Measurements from ENCODE around the gene GJB3. TPM values are rescaled to one million over a fixed set of nuclear protein-coding genes. Genes with fewer than 3 reads are reported as not detected.
A peak's percentile ranks its signal among the peaks of the same experiment; 100 is the strongest.

Gene GJB3
- total and polyA plus RNA-seq, 2 experiments from 2014 or later, result 0.43 TPM; not detected in 1

DNA sequence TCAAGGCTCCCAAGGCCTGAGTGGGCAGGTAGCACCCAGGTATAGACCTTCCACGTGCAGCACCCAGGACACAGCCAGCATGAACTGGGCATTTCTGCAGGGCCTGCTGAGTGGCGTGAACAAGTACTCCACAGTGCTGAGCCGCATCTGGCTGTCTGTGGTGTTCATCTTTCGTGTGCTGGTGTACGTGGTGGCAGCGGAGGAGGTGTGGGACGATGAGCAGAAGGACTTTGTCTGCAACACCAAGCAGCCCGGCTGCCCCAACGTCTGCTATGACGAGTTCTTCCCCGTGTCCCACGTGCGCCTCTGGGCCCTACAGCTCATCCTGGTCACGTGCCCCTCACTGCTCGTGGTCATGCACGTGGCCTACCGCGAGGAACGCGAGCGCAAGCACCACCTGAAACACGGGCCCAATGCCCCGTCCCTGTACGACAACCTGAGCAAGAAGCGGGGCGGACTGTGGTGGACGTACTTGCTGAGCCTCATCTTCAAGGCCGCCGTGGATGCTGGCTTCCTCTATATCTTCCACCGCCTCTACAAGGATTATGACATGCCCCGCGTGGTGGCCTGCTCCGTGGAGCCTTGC, 19.7 kb upstream of the GJB3 start:
- WGBS, 2 experiments (ENCODE audit: low coverage in 1 of 2, low lambda C conversion rate in 2 of 2, missing lambda C conversion rate in 2 of 2), result 83 to 92% methylated on average over 18 to 33 of the region's 33 CpGs
- Histone ChIP-seq H3K27ac (no peak overlapping the region), H3K27me3 (replicated peaks; ENCODE audit: insufficient read depth) (0 out of 2 replicates have a peak, but pooled peaks cover 14% of the 10 kb centered on the region), H3K4me3 (no peak overlapping the region), H3K36me3 (ENCODE audit: low read depth) (no peaks in the 10 kb centered on the region), H3K4me2 (ENCODE audit: unreplicated experiment) (no peak overlapping the region), H3K9ac (no peak overlapping the region), H2AFZ (no peak overlapping the region), H3K4me1 (ENCODE audit: insufficient read depth) (peaks cover 10% of the 10 kb centered on the region), H3F3A (ENCODE audit: insufficient read depth) (no peaks in the 10 kb centered on the region), H4K20me1 (ENCODE audit: insufficient read depth) (no peaks in the 10 kb centered on the region), H3K79me2 (ENCODE audit: insufficient read depth) (no peaks in the 10 kb centered on the region), H3K9me2 (ENCODE audit: insufficient read depth) (no peaks in the 10 kb centered on the region), H3K9me3 (ENCODE audit: low read depth) (no peaks in the 10 kb centered on the region)
- no peak for DNase-seq
- TF ChIP-seq EZH2phosphoT487 (IDR thresholded peaks at IDR 0.05; ENCODE audit: insufficient read depth, low read depth), result no peak
- TF ChIP-seq EZH2 (IDR thresholded peaks at IDR 0.05; ENCODE audit: insufficient read depth, poor library complexity, severe bottlenecking), result no peak
- in situ Hi-C loops (cut with MboI), result no loop called here

DNA sequence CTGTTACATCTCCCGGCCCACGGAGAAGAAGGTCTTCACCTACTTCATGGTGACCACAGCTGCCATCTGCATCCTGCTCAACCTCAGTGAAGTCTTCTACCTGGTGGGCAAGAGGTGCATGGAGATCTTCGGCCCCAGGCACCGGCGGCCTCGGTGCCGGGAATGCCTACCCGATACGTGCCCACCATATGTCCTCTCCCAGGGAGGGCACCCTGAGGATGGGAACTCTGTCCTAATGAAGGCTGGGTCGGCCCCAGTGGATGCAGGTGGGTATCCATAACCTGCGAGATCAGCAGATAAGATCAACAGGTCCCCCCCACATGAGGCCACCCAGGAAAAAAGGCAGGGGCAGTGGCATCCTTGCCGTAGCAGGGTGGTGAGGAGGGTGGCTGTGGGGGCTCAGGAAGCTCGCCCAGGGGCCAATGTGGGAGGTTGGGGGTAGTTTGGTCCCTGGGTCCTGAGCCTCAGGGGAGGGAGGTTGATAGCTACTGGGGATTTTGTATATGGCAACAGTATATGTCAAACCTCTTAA, 19.2 kb upstream of the GJB3 start:
- Histone ChIP-seq H3F3A (ENCODE audit: insufficient read depth) (no peaks in the 10 kb centered on the region), H2AFZ (no peak overlapping the region), H3K36me3 (ENCODE audit: low read depth) (no peaks in the 10 kb centered on the region), H3K9me2 (ENCODE audit: insufficient read depth) (no peaks in the 10 kb centered on the region), H3K9me3 (ENCODE audit: low read depth) (no peaks in the 10 kb centered on the region), H4K20me1 (ENCODE audit: insufficient read depth) (no peaks in the 10 kb centered on the region), H3K79me2 (ENCODE audit: insufficient read depth) (no peaks in the 10 kb centered on the region), H3K4me3 (no peak overlapping the region), H3K9ac (no peak overlapping the region), H3K27me3 (replicated peaks; ENCODE audit: insufficient read depth) (0 out of 2 replicates have a peak, but pooled peaks cover 20% of the 10 kb centered on the region), H3K4me2 (ENCODE audit: unreplicated experiment) (no peak overlapping the region), H3K4me1 (ENCODE audit: insufficient read depth) (peaks cover 10% of the 10 kb centered on the region), H3K27ac (no peak overlapping the region)
- in situ Hi-C loops (cut with MboI), result no loop called here
- no peak for DNase-seq
- no peak for TF ChIP-seq EZH2phosphoT487 (IDR thresholded peaks at IDR 0.05; ENCODE audit: insufficient read depth, low read depth)
- WGBS, 2 experiments (ENCODE audit: low coverage in 1 of 2, low lambda C conversion rate in 2 of 2, missing lambda C conversion rate in 2 of 2), result 72 to 75% methylated on average over 13 of the region's 13 CpGs

DNA sequence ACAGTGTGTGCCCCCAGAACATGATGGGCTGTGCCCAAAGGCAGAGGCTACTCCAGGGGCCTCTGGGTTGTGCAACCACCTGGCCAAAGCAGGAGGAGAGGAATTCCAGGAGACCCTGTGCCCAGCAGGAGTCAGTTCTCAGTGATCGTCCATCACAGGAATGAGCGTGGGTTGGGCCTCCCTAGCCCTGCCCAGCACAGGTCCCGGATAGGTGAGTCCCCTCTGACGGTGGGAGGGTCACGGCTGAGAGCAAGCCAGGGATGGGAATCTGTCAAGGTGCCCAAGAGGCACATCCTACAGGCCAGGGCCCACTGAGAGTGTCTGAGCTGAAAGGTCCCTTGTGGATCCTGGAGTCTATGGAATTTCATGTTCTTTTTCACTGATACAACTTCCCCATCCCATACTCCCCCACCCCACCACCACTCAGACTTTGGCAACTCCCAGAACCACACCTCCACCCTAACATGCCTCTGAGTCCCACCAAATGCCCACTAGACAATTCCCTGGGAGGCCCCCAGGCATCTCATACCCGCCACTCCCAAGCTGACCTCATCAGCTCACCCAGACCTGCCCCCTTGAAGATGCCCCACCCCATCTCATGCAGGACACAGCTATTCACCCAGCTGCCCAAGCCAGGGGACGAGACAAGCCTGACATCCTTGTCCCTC, 18.4 kb upstream of the GJB3 start:
- no peak overlapping the region for H2AFZ ChIP-seq
- H3K27ac ChIP-seq, result no peak overlapping the region
- H3K36me3 ChIP-seq (ENCODE audit: low read depth), result no peaks in the 10 kb centered on the region
- H3K9me2 ChIP-seq (ENCODE audit: insufficient read depth), result no peaks in the 10 kb centered on the region
- no peaks in the 10 kb centered on the region for H3F3A ChIP-seq (ENCODE audit: insufficient read depth)
- H3K4me1 ChIP-seq (ENCODE audit: insufficient read depth), result peaks cover 10% of the 10 kb centered on the region
- no peak overlapping the region for H3K4me3 ChIP-seq
- in situ Hi-C loops (cut with MboI), result no loop called here
- H3K27me3 ChIP-seq (replicated peaks; ENCODE audit: insufficient read depth), result 0 out of 2 replicates have a peak, but pooled peaks cover 21% of the 10 kb centered on the region
- TF ChIP-seq EZH2phosphoT487 (IDR thresholded peaks at IDR 0.05; ENCODE audit: insufficient read depth, low read depth), result no peak
- TF ChIP-seq EZH2 (IDR thresholded peaks at IDR 0.05; ENCODE audit: insufficient read depth, poor library complexity, severe bottlenecking), result no peak
- DNase-seq, result no peak
- no peaks in the 10 kb centered on the region for H3K9me3 ChIP-seq (ENCODE audit: low read depth)
- no peaks in the 10 kb centered on the region for H4K20me1 ChIP-seq (ENCODE audit: insufficient read depth)
- H3K4me2 ChIP-seq (ENCODE audit: unreplicated experiment), result no peak overlapping the region
- WGBS, 2 experiments (ENCODE audit: low coverage in 1 of 2, low lambda C conversion rate in 2 of 2, missing lambda C conversion rate in 2 of 2), result 35 to 38% methylated on average over 6 to 7 of the region's 7 CpGs
- H3K79me2 ChIP-seq (ENCODE audit: insufficient read depth), result no peaks in the 10 kb centered on the region
- H3K9ac ChIP-seq, result no peak overlapping the region

DNA sequence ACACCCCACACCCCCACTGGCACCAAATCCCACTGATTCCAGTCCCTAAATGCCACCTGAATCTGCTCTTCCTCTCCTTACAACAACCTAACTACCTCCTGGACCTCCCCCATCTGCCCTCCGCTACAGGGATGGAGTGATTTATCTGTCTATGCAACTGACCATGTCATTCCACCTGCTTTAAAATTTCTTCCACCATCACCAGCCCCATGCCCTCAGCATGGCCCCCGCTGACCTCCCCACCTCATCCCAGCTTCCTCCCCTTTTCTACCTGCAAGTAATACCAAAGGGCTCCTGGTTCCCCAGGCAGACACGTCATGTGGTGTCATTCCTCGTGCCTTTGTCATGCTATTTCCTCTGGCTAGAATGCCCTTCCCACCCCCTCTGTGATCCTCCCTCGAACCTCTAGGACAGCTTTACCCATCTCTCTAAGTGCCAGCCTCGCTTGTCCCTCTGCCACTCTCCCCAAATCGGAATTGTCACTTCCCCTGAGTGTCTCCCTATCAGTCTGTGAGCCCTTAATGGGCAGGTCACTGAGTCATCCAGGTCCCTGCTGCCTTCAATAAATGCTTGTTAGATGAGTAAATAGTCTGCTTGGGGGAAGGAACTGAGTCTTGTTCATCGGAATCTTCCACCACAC, 17.8 kb upstream of the GJB3 start:
- in situ Hi-C loops (cut with MboI), result no loop called here
- Histone ChIP-seq H3K4me2 (ENCODE audit: unreplicated experiment) (peak overlapping the region; percentile 39), H4K20me1 (ENCODE audit: insufficient read depth) (no peaks in the 10 kb centered on the region), H3K9me3 (ENCODE audit: low read depth) (no peaks in the 10 kb centered on the region), H3K9ac (no peak overlapping the region), H2AFZ (no peak overlapping the region), H3K79me2 (ENCODE audit: insufficient read depth) (no peaks in the 10 kb centered on the region), H3K27me3 (replicated peaks; ENCODE audit: insufficient read depth) (0 out of 2 replicates have a peak, but pooled peaks cover 26% of the 10 kb centered on the region), H3K27ac (no peak overlapping the region), H3K36me3 (ENCODE audit: low read depth) (no peaks in the 10 kb centered on the region), H3K9me2 (ENCODE audit: insufficient read depth) (no peaks in the 10 kb centered on the region), H3F3A (ENCODE audit: insufficient read depth) (no peaks in the 10 kb centered on the region), H3K4me3 (peak overlapping the region; percentile 17; the same call in 1 of the 2 replicates), H3K4me1 (ENCODE audit: insufficient read depth) (peaks cover 10% of the 10 kb centered on the region)
- TF ChIP-seq EZH2 (IDR thresholded peaks at IDR 0.05; ENCODE audit: insufficient read depth, poor library complexity, severe bottlenecking), result no peak
- no peak for TF ChIP-seq EZH2phosphoT487 (IDR thresholded peaks at IDR 0.05; ENCODE audit: insufficient read depth, low read depth)
- 21 to 32% methylated on average over 7 to 8 of the region's 8 CpGs for WGBS, 2 experiments (ENCODE audit: low coverage in 1 of 2, low lambda C conversion rate in 2 of 2, missing lambda C conversion rate in 2 of 2)
- peak; percentile 71 for DNase-seq

Measured in GM23248 (cell line).